Activated T-cell treated with anti-CD3 and anti-CD28 coated beads, Interleukin-2, amount 50 U/mL, for 1 hour (primary cell): ENCODE measurements around the gene HNRNPLL.
"Not testable (repeated sequence)": the region's sequence is repeated elsewhere in the genome, so short reads cannot be mapped to it uniquely, and the experiment has no call there.

Experiments used
- DNase-seq: peaks from one replicate; pipeline ENCODE4 v3.0.0-alpha.2; 2020

The HNRNPLL gene

GRCh38 chr2:38551746-38552145 lies 51.0 kb downstream of the HNRNPLL start:
- no peak for DNase-seq

- DNase-seq = no peak
Observed at GRCh38 chr2:38551171-38551570, 51.6 kb downstream of the HNRNPLL start.

GRCh38 chr2:38549851-38550250 lies 52.9 kb downstream of the HNRNPLL start:
- DNase-seq = no peak

- no peak for DNase-seq
Observed at GRCh38 chr2:38549071-38549704, 53.5 kb downstream of the HNRNPLL start.

- DNase-seq = no peak
Observed at GRCh38 chr2:38547791-38548190, 54.9 kb downstream of the HNRNPLL start.

GRCh38 chr2:38546585-38546984 lies 56.1 kb downstream of the HNRNPLL start:
- no peak for DNase-seq

- no peak for DNase-seq
Observed at GRCh38 chr2:38546064-38546463, 56.7 kb downstream of the HNRNPLL start.

- DNase-seq = not testable (repeated sequence)
Observed at GRCh38 chr2:38542248-38542631, 60.5 kb downstream of the HNRNPLL start.

- DNase-seq = no peak
Observed at GRCh38 chr2:38540580-38541286, 62.0 kb downstream of the HNRNPLL start.

GRCh38 chr2:38539086-38539485 lies 63.6 kb downstream of the HNRNPLL start:
- no peak for DNase-seq

GRCh38 chr2:38537937-38538525 lies 64.7 kb downstream of the HNRNPLL start:
- DNase-seq = no peak

GRCh38 chr2:38537296-38537695 lies 65.4 kb downstream of the HNRNPLL start:
- DNase-seq = not testable (repeated sequence)

GRCh38 chr2:38535744-38536506 lies 66.8 kb downstream of the HNRNPLL start:
- DNase-seq = peak; percentile 82

- DNase-seq = no peak
Observed at GRCh38 chr2:38535404-38535743, 67.4 kb downstream of the HNRNPLL start.

GRCh38 chr2:38534746-38535403 lies 67.9 kb downstream of the HNRNPLL start:
- DNase-seq = no peak

- DNase-seq = no peak
Observed at GRCh38 chr2:38533757-38534545, 68.8 kb downstream of the HNRNPLL start.

- DNase-seq = no peak
Observed at GRCh38 chr2:38533180-38533579, 69.5 kb downstream of the HNRNPLL start.

- no peak for DNase-seq
Observed at GRCh38 chr2:38532366-38532765, 70.4 kb downstream of the HNRNPLL start.

- DNase-seq = no peak
Observed at GRCh38 chr2:38529208-38529607, 73.5 kb downstream of the HNRNPLL start.

GRCh38 chr2:38528534-38528933 lies 74.2 kb downstream of the HNRNPLL start:
- DNase-seq = no peak

- DNase-seq = peak; percentile 34
Observed at GRCh38 chr2:38528008-38528442, 74.7 kb downstream of the HNRNPLL start.

GRCh38 chr2:38527338-38528007 lies 75.3 kb downstream of the HNRNPLL start:
- DNase-seq = no peak
